Epithelial cell of prostate (primary cell): ENCODE measurements around the gene CAND2.

Source experiments
- DNase-seq: peaks from one replicate; pipeline ENCODE4 v3.0.0-alpha.2; 2011; ENCODE audit warnings: low read depth, low spot score
- H3K27ac ChIP-seq: fragments of 450-650 bp; 2 replicates; pipeline ENCODE4 v1.5.1; 2017; ENCODE audit warnings: mild to moderate bottlenecking

The CAND2 gene

DNA sequence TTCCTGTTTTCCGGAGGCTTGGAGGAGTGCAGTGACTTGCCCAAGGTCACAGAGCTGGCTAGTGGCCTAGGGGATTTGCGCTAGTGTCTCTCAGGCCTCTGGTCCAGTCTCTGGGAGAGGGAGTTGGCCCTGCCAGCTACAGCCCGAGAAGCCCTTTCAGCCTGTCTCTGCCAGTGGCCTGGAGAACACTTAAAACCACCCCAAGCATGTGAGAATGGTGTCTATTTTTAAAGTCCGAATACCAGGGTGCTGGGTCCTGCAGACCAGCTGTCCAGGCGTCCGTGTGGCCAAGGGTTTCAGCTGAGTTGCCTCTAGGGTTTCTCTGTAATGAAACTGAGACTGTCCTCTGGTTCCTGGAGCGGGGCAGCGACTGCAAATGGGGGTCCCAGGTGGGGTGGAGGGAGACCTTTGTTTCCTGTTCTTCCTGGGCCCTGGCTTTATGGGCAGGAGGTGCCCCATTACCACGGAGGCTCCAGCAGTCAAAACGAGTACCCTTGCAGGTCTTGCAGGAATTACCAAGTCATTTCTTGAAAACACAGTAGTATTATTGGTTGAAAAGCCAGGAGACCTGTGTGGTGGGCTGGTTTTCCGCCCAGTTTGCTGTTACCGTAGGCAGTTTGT, 2.2 kb downstream of the CAND2 start:
- no peak overlapping the region for H3K27ac ChIP-seq
- DNase-seq, result no peak

DNA sequence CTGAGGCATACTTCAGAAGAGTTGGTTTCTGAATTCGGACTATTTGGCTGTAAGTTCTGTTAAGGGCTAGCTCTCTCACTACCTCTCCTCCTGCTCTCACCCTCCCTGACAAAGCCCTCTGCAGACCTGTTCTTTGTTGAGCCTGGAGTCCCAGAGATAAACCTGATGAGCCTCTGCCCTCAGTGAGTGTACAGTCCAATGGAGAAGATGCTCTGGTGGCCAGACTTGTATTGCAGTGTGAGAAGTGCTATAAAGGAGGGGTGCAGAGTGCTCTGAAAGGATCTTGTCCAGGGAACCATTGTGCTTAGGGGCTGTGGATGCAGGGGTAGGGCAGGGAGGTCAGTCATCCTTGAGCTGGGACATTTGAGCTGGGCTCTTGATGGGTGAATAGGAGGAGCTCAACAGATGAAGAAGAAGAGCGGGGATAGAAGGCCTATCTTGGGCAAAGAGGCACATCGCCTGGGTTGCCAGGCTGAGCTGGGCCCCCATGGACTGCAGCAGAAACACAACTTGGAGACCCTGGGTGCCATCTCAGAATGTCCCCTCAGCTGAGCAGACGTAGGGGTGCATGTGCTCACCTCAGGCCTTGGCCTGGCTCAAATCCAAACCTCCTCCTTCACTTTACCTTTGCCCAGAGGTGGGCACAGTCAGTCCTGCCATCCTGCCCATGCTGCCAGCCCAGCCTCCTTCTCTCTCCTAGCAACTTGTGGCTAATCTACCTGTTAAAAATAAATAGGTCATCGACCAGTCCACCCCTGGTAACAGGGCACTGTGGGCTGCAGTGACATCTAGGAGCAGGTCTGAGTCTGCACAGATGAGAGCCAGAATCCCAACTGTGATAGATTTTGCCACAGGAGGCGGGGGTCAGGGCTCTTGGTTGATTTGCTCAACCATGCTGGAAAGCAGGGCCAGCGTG, 3.3 kb downstream of the CAND2 start:
- DNase-seq, result no peak

DNA sequence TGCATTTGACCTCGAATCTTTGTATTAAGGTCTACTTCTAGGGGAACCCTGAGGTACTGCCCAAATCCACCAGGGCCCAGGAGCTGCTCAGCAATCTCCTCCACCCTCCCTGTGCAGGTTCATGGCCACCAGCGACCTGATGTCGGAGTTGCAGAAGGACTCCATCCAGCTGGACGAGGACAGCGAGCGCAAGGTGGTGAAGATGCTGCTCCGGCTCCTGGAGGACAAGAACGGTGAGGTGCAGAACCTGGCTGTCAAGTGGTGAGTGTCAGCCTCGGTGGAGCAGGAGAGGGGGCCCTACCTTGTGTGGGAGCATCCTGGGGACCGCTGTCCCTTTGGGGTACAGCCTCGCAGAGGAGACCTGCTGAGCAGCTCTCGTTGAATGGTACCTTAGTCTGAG, 6.9 kb downstream of the CAND2 start:
- H3K27ac ChIP-seq, result no peak overlapping the region
- no peak for DNase-seq

More for the DNA sequence above, 3.3 kb downstream of the CAND2 start:
- no peak overlapping the region for H3K27ac ChIP-seq

DNA sequence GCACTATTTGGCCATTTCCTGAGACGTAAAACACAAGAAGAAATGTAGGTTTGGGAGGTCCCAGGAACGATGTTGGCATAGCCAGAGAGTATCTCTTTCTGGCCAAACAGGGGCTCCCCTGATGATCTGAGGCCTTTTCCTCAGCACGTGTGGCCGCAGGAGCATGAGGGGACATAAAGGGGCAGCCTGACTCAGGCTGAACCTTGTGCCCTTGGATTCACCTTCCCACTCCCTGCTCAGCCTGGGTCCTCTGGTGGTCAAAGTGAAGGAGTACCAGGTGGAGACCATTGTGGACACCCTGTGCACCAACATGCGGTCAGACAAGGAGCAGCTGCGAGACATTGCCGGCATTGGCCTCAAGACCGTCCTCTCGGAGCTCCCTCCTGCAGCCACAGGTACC, 10.6 kb downstream of the CAND2 start:
- no peak overlapping the region for H3K27ac ChIP-seq
- no peak for DNase-seq

DNA sequence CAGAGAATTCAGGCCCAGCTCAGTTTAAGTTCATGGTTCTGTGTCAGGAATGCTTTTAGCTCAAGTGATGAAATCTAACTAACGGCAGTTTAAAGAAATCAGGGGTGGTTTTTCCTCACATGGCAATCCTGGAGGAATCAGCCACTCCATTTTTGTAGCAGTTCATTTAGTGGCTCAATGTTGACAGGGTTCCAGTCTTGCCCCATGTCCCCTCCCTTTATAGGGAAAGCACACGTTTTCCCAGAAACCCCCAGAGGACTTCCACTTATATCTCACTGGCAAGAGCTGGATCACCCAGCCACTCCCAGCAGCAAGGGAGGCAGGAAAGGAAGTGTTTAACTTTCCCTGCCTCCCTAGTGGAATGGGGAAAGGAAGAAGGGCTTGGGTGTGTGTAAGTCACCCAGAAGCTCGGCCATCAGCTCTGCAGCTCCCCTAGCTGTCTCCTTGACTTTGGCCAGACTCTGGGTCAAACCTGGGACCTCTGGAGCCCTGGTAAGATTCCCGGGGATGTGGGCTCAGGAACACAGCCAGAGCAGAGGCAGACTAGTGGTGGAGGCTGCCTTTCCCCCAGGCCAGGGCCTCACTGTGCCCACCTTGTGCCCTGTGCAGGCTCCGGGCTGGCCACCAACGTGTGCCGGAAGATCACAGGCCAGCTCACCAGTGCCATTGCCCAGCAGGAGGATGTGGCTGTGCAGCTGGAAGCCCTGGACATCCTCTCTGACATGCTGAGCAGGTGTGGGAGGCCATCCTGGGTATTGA, 11.3 kb downstream of the CAND2 start:
- H3K27ac ChIP-seq, result no peak overlapping the region
- DNase-seq, result no peak

DNA sequence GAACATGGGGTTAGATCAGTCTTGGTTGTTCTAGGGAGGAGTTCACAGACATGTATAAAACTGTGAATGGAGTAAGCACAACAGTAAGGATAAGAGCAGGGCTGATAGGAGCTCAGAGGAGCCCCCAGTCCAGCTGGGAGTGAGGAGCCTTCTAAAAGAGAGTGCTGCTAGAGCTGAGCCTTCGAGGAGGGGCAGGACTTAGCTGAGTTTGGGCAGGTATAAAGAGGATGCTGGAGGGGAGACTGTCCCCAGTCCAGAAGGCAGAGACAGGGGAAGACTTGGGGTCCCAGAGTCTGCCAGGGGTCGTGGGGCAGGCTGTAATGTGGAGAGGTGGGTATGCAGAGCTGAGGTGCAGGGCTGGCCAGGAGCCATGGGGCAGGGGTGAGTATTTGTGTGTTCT, 12.1 kb downstream of the CAND2 start:
- no peak for DNase-seq
- H3K27ac ChIP-seq, result no peak overlapping the region

DNA sequence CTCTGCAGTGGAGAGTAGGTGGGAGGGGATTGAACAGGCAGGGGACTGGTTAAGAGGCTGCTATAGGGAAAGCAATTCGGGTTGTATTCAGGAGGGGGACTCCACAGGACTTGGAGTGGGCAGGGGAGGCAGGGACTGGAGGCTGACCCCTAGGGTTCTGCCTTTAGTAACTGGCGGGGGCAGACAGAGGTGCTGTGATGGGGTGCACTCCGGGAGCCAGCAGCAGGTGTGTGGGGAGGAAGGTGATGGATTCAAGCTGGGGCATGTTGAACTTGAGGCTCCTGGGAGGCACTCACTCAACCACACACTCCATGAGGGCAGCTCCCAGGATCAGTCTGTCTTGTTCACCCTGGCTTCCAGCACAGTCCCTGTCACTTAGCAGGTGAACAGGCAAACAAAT, 12.5 kb downstream of the CAND2 start:
- DNase-seq, result no peak
- H3K27ac ChIP-seq, result no peak overlapping the region

DNA sequence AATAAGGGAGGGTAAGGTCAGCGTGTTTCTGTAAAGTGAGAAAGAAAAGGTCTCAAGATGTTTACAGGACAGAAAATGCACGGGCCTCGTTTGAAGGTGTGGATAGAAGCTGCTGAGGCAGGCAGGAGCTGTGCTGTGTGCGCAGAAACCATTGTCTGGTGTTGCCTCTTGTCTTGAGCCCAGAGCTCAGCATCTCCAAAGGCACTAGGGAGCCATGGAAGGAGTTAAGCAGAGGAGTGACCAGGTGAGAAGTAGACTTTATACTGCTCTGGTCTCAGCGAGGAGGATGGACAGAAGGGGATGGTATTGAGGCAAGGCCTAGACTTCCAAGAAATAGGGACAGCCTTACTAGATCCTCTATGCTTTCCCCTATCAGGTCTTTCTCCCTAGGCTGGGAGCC, 13.0 kb downstream of the CAND2 start:
- DNase-seq, result no peak
- H3K27ac ChIP-seq, result no peak overlapping the region

DNA sequence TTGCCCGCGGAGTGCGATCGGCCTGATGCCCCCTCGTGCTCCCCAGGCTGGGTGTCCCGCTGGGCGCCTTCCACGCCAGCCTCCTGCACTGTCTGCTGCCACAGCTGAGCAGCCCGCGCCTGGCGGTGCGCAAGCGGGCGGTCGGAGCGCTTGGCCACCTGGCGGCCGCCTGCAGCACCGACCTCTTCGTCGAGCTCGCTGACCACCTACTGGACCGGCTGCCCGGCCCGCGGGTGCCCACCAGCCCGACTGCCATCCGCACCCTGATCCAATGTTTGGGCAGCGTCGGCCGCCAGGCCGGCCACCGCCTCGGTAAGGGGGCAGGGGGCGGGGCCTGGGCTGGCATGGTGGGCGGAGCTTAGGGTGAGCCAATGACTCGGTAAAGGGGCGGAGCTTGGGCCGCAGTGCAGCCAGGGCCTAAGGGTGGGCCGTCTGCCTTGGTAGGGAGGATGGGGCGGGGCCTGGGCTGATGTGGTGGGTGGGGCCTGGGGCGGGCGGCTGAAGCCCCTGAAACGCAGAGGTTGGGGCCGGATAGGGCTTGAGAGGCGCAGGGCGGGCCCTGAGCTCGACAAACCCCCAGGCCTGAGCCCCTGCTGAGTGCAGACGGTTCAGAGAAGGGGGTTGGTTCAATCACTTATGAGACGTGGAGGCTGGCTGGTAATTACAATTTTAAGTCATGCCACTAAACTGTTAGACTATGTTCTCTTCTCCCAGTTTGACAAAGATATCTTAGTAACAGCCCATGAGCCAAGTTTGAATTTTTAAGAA, 13.7 kb downstream of the CAND2 start:
- no peak overlapping the region for H3K27ac ChIP-seq
- no peak for DNase-seq

DNA sequence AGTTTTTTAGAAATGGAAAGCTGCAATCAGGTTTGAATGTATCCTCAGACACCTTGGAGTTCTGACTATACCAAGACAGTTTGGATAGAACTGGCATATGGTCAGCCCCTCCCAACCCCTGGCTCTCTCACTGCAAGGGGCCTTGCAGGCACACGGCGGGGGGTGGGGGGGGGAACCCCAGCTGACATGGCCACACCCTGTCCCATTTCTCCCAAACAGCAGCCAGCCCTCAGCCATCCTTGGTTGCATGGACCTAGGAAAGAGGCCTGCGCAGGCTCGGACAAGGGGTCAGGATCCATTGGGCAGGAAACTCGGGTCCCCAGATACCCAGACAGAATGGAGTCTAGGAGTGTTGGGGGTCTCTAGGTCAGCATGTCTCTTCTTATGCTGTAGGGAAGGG, 14.5 kb downstream of the CAND2 start:
- H3K27ac ChIP-seq, result no peak overlapping the region

DNA sequence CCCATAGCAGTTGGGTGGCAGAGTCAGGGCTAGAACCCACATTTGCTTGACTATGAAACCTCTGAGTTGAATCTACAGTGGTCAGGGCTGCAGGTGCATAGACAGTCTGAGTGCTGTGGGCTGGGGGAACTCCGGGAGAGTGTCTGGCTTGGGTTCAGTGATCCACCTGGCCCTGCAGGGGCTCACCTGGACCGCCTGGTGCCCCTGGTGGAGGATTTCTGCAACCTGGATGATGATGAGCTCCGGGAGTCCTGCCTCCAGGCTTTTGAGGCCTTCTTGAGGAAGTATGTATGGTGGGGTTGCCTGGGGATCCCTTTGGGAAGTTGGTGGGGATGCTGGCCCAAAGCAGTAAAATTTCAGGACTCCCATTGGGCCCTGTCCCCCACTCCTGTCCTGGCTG, 16.3 kb downstream of the CAND2 start:
- DNase-seq, result no peak
- H3K27ac ChIP-seq, result no peak overlapping the region

More for the DNA sequence above, 14.5 kb downstream of the CAND2 start:
- DNase-seq, result no peak

DNA sequence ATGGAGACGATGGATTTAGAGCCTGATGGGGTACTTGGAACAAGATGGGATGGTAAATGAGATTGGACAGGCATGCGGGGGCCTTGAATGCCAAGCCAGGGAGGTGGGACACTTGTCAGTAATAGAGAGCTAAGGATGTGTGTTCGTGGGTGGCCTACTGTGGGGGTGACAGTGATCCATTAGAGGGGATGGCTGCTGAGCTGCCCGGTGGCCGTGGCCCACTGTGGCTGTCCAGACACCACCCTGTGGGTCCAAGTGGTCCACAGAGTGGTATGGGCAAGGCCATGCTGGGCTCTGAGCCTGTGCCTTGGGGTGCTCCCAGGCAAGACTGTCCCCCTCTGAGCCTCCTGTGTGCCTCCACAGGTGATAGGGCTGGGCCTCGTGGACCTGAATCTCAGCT, 17.5 kb downstream of the CAND2 start:
- H3K27ac ChIP-seq, result no peak overlapping the region
- DNase-seq, result no peak

DNA sequence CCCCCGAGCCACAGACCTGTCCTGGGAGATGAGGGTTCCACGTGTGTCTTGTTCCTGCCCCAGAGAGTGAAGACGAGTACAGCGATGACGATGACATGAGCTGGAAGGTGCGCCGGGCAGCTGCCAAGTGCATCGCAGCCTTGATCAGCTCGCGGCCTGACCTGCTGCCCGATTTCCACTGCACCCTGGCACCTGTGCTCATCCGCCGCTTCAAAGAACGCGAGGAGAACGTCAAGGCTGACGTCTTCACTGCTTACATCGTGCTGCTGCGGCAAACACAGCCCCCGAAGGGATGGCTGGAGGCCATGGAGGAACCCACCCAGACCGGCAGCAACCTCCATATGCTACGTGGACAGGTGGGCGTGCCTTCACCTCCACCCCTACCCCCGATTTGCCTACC, 18.6 kb downstream of the CAND2 start:
- H3K27ac ChIP-seq, result no peak overlapping the region
- DNase-seq, result no peak

DNA sequence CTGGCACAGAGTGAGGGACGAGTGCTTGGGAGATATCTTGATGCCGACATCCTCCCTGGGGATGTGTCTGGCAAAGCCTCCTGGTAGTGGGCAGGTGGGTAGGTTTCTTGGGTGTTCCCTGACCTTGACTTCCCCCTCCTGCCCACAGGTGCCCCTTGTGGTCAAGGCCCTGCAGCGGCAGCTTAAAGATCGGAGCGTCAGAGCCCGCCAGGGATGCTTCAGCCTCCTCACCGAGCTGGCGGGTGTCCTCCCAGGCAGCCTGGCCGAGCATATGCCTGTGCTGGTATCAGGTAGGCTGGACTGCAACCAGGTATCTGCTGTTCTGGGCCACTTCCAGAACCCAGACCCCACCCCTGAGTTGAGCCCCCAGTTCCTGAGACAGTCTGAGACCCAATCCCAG, 19.2 kb downstream of the CAND2 start:
- H3K27ac ChIP-seq, result no peak overlapping the region
- DNase-seq, result no peak

DNA sequence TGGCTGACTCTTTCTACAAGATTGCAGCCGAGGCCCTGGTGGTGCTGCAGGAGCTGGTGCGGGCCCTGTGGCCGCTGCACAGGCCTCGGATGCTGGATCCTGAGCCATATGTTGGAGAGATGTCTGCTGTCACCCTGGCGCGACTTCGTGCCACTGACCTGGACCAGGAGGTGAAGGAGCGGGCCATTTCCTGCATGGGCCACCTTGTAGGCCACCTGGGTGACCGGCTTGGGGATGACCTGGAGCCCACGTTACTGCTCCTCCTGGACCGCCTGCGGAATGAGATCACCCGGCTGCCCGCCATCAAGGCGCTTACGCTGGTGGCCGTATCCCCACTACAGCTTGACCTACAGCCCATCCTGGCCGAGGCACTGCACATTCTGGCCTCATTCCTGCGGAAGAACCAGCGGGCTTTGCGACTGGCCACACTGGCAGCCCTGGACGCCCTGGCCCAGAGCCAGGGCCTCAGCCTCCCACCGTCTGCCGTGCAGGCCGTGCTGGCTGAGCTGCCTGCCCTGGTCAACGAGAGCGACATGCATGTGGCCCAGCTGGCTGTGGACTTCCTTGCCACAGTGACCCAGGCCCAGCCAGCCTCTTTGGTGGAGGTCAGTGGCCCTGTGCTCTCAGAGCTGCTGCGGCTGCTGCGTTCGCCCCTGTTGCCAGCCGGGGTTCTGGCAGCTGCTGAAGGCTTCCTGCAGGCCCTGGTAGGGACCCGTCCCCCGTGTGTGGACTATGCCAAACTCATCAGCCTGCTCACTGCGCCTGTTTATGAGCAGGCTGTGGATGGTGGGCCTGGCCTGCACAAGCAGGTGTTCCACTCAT, 20.3 kb downstream of the CAND2 start:
- no peak for DNase-seq
- H3K27ac ChIP-seq, result no peak overlapping the region

DNA sequence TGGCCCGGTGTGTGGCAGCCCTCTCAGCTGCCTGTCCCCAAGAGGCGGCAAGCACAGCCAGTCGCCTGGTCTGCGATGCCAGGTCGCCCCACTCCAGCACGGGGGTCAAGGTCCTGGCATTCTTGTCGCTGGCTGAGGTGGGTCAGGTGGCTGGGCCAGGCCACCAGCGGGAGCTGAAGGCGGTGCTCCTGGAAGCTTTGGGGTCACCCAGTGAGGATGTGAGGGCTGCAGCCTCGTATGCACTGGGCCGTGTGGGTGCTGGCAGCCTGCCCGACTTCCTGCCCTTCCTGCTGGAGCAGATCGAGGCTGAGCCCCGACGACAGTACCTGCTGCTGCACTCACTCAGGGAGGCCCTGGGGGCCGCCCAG, 20.8 kb downstream of the CAND2 start:
- DNase-seq, result no peak

DNA sequence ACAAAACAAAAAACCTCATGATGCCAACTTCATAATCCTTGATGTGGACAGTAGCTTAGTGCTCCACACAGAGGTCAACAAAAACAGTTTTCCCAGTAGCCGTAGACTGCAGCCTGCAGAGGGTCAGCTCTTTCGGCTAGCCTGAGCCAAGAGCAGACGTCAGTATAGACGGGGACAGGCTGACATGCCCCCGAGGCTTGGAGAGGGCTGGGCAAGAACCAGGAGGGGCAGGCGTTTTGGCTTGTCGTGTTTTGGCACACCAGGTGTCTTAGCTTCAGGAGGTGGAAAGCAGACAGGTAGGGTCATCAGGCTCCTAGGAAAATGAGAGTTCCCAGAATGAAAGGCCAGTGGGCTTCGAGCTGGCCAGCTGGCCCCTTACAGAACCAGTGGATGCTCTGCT, 21.8 kb downstream of the CAND2 start:
- no peak overlapping the region for H3K27ac ChIP-seq
- no peak for DNase-seq

More for the DNA sequence above, 20.8 kb downstream of the CAND2 start:
- H3K27ac ChIP-seq, result no peak overlapping the region

DNA sequence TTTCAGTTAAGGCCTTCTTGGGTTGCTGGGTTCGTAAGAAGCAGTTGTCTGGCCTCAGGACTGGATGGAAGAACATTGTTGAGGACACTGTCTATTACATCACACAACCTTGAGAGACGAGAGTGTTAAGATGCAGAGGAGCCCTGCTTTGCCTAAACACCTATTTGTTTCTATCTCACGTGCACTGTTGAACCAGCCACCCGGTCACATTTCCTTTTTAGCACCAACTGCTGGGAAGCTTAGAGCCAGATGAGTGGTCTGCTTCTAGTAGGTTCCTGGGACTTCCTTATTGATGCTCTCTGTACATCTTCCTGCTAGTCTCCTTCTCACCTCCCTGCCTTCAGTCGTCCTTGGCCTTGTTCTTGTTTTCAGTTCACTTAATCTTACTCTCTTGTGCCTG, 22.3 kb downstream of the CAND2 start:
- H3K27ac ChIP-seq, result no peak overlapping the region
- no peak for DNase-seq

DNA sequence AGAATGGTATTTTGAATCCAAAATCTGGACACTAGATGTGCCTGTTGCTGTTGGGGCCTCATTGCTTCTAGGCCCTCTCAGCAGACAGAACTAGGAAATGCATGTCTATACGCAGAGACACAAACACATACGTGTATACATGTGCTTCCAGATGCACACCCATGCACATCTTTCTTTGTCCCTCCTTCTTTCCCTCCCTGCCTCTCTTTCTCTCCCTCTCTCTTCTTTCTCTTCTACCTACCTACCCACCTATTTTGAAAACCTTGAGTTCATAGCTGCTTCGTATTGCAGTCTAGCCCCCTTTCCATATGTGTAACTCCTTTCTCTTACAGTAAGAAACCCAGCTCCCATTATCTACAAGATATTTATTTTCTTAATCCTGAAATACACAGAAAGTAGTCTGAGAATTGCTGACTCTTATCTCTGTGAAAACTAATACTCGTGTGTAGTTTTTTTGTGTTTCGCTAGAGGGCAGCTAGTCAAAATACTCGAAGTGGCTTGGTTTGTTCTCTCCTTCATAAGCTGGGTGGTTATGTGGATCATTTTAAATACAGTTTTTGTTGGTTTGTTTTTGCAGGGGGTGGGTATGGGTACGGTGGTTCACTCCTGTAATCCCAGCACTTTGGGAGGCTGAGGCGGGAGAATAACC, 26.4 kb downstream of the CAND2 start:
- no peak overlapping the region for H3K27ac ChIP-seq
- DNase-seq, result no peak
